Measurements from ENCODE around the gene NTN1. TPM values are rescaled to one million over a fixed set of nuclear protein-coding genes. Genes with fewer than 3 reads are reported as not detected.

NTN1 gene
- total RNA-seq, 1 donor from 2014 or later = under 0.01 TPM

DNA sequence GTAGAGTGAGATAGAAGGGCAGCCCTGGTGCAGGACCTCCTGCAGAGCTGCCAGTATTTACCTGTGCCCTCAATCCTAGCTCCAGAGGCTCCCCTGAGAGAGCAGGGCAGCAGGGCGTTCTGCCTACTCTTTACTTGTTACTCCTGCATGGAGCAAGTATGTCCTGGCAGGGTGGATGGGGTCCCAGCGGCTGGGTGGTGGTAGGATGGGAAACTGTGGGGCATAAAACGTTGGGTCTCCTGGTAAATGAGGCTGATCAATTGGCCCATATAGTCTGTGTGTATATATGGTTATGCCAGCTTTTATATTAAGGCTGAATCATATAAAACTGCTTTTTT is 192.0 kb downstream of the NTN1 start:
- TF ChIP-seq, protein P1, sequence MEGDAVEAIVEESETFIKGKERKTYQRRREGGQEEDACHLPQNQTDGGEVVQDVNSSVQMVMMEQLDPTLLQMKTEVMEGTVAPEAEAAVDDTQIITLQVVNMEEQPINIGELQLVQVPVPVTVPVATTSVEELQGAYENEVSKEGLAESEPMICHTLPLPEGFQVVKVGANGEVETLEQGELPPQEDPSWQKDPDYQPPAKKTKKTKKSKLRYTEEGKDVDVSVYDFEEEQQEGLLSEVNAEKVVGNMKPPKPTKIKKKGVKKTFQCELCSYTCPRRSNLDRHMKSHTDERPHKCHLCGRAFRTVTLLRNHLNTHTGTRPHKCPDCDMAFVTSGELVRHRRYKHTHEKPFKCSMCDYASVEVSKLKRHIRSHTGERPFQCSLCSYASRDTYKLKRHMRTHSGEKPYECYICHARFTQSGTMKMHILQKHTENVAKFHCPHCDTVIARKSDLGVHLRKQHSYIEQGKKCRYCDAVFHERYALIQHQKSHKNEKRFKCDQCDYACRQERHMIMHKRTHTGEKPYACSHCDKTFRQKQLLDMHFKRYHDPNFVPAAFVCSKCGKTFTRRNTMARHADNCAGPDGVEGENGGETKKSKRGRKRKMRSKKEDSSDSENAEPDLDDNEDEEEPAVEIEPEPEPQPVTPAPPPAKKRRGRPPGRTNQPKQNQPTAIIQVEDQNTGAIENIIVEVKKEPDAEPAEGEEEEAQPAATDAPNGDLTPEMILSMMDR (IDR thresholded peaks at IDR 0.05; ENCODE audit: insufficient read depth, low read length, severe bottlenecking) = no peak
- no peak overlapping the region for H3K4me3 ChIP-seq (ENCODE audit: low read depth, low read length)
- no peaks in the 10 kb centered on the region for H3K27me3 ChIP-seq (ENCODE audit: control insufficient read depth, insufficient read depth, low read length)
- no peak for FAIRE-seq
- no peak for DNase-seq (ENCODE audit: low read depth)
- H3K36me3 ChIP-seq (ENCODE audit: control insufficient read depth, insufficient read depth, low read length) = no peaks in the 10 kb centered on the region

DNA sequence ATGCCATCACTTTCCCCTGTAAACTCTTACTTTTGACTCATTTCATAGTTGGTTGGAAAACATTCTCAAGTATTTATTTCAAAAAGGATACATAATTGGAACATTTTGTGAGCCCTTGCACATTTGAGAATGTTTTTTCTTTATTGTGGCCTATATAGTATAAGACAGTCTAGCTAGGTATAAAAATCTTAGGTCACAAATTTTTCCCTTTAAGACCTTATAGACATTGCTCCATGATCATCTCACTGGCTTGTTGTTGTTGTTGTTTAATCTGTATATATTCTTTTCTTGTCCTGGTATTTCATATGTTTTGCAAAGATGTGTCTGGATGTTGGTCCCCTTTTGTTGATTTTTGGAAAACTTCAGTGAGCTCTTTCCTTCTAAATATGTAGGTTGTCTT is 194.2 kb downstream of the NTN1 start:
- H3K4me3 ChIP-seq (ENCODE audit: low read depth, low read length) = no peak overlapping the region
- H3K27me3 ChIP-seq (ENCODE audit: control insufficient read depth, insufficient read depth, low read length) = no peaks in the 10 kb centered on the region
- DNase-seq (ENCODE audit: low read depth) = no peak
- no peak for FAIRE-seq
- no peaks in the 10 kb centered on the region for H3K36me3 ChIP-seq (ENCODE audit: control insufficient read depth, insufficient read depth, low read length)
- TF ChIP-seq, protein P1 (IDR thresholded peaks at IDR 0.05; ENCODE audit: insufficient read depth, low read length, severe bottlenecking) = no peak

DNA sequence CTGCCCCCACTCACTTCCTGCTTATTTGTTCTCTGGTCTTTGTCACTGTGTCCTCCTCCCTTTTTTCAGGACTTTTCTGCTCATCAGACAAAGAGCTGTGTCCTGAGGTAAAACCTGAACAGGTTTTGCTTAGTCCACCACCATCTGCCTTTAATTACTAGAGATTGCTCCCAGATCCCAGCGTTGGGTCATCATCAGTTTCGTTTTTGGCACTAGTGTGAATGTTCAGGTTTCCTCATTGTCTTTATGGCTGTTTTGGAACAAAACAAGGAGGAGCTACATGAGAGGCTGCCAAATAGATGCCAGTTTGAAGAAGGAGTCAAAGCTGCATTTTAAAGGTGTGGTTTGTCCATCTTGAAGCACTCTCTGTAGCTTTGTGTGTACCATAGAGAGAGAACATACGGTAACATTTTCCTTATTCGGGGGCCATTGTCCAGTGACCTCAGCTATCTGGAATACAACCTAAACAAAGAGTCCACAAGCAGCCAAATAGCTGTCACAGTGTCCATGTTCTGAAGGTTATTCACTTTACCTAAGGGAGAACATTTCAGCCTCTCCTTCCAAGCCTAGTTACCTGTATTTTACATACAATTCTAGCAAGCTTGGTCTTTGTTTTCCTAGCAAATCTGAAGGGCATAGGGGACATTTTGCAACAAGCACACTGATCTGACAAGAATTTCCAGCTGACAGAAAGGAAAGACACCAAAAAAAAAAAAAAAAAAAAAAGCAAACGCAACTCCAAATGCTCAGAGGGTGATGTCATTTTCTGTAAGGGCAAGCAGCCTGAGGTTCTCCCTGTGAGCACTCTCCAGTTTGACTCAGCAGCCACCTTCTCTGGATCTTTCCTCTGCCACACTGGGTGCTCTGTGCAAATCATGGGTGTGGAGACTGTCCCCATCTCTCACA is 196.1 kb downstream of the NTN1 start:
- no peak overlapping the region for H3K4me3 ChIP-seq (ENCODE audit: low read depth, low read length)
- DNase-seq (ENCODE audit: low read depth) = peak; percentile 58
- no peaks in the 10 kb centered on the region for H3K36me3 ChIP-seq (ENCODE audit: control insufficient read depth, insufficient read depth, low read length)
- no peak for FAIRE-seq
- TF ChIP-seq, protein P1 (IDR thresholded peaks at IDR 0.05; ENCODE audit: insufficient read depth, low read length, severe bottlenecking) = no peak
- no peaks in the 10 kb centered on the region for H3K27me3 ChIP-seq (ENCODE audit: control insufficient read depth, insufficient read depth, low read length)

DNA sequence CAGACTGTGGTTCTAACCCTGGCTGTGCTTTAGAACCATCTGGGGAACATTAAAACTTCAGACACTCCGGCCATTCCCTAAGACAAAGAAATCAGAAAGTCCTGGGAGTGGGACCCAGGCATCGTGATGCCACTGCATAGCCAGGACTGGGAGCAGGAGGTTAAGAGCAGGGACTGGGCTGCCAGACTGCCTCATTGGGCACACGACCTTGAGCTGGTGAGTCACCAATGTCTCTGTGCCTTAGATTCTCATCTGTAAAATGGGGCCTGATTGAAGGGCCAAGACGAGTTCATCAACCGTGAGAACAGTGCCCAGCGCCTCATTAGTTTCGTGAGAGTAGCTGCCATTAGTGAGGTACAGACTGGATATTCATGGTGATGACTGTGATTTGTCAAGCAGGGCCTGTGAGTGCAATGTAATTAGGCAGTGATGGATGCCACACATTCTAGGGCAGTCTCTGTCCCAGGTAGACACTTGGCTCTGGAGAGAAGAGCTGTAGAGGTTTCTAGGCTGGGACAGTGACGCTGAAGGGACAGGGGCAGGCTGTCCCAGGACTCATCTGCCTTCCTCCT is 196.8 kb downstream of the NTN1 start:
- H3K27me3 ChIP-seq (ENCODE audit: control insufficient read depth, insufficient read depth, low read length) = no peaks in the 10 kb centered on the region
- H3K36me3 ChIP-seq (ENCODE audit: control insufficient read depth, insufficient read depth, low read length) = no peaks in the 10 kb centered on the region
- TF ChIP-seq, protein P1 (IDR thresholded peaks at IDR 0.05; ENCODE audit: insufficient read depth, low read length, severe bottlenecking) = no peak
- H3K4me3 ChIP-seq (ENCODE audit: low read depth, low read length) = no peak overlapping the region
- FAIRE-seq = peak; percentile 28
- DNase-seq (ENCODE audit: low read depth) = no peak

DNA sequence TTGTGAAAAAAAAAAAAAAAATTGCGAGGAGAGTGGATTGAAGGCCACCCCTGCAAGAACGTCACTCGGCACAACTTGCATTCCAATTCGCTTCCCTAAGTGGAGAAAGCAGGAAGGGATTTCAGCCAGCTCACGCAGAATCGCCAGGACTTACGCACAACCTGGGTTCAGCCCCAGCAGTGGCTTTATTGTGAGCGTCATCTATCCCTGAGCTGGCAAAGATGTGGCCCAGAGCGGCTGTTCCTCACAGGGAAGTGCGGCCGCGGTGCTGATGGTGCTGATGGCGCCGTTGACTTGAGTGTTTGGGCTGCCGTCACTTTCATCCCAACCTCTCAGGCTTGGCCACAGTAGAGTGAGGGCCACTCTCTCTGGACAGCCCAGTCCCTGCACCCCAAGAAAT is 197.6 kb downstream of the NTN1 start:
- Histone ChIP-seq H3K27me3 (ENCODE audit: control insufficient read depth, insufficient read depth, low read length) (no peaks in the 10 kb centered on the region), H3K4me3 (ENCODE audit: low read depth, low read length) (no peak overlapping the region), H3K36me3 (ENCODE audit: control insufficient read depth, insufficient read depth, low read length) (no peaks in the 10 kb centered on the region)
- TF ChIP-seq, protein P1 (IDR thresholded peaks at IDR 0.05; ENCODE audit: insufficient read depth, low read length, severe bottlenecking) = no peak
- DNase-seq (ENCODE audit: low read depth) (no peak), FAIRE-seq (no peak)

Data from bronchial epithelial cell (primary cell).